Cardiac muscle cell (in vitro differentiated cells and primary cell): ENCODE results near the gene CD96. TPM values are rescaled to one million over a fixed set of nuclear protein-coding genes. Genes with fewer than 3 reads are reported as not detected.

Source experiments
- DNase-seq, 2 donors: peaks; one replicate each; pipeline versions ENCODE4 v3.0.0 to v3.0.0-alpha.2; 2010 to 2017; ENCODE audit warnings: low read depth in 1 of 2, low spot score in 1 of 2
- H3K27ac ChIP-seq: fragments of 200-600 bp; sonication (generic); 2 replicates; pipeline ENCODE4 v1.5.1; 2016
- H3K27me3 ChIP-seq: fragments of 200-600 bp; sonication (generic); 2 replicates; pipeline ENCODE4 v1.6.0; 2016; ENCODE audit warnings: control low read depth
- H3K36me3 ChIP-seq: fragments of 200-600 bp; sonication (generic); 2 replicates; pipeline ENCODE4 v1.5.1; 2016; ENCODE audit warnings: control low read depth
- H3K4me1 ChIP-seq: fragments of 200-600 bp; sonication (generic); 2 replicates; pipeline ENCODE4 v1.8.1; 2017; ENCODE audit warnings: low read depth, mild to moderate bottlenecking, mixed run types
- H3K4me3 ChIP-seq: fragments of 200-600 bp; sonication (generic); 2 replicates; pipeline ENCODE4 v1.5.1; 2016; ENCODE audit warnings: mild to moderate bottlenecking
- H3K9me3 ChIP-seq: fragments of 200-600 bp; sonication (generic); 2 replicates; pipeline ENCODE4 v1.5.1; 2017; ENCODE audit warnings: low read depth, mild to moderate bottlenecking, control low read depth
- CTCF ChIP-seq: IDR thresholded peaks from 2 replicates; pipeline ENCODE4 v1.5.1; 2012; ENCODE audit warnings: low read depth, mild to moderate bottlenecking, low read length
- polyA plus RNA-seq: library from polyadenylated mRNA; unstranded; fragments of >200 nt; fragmentation: Nextera tagmentation; extraction: Ambion mirVana; gene quantifications from 2 replicates; pipeline ENCODE4 v1.2.1, GENCODE V29; 2016
- total RNA-seq: library from RNA; depleted of rRNA; stranded (reverse); fragments of >200 nt; gene quantifications from 2 replicates; pipeline ENCODE4 v1.2.3, GENCODE V29; 2016

Gene CD96
- total and polyA plus RNA-seq, 2 experiments from 2014 or later = not detected

- no peaks in the 10 kb centered on the region for H3K27me3 ChIP-seq
- no peak overlapping the region for H3K4me3 ChIP-seq
- H3K36me3 ChIP-seq = no peaks in the 10 kb centered on the region
- no peak for TF ChIP-seq CTCF
- H3K4me1 ChIP-seq = no peaks in the 10 kb centered on the region
- no peak overlapping the region for H3K27ac ChIP-seq
- no peaks in the 10 kb centered on the region for H3K9me3 ChIP-seq
- no peak for DNase-seq
Observed at GRCh38 chr3:111613294-111613693, 71.3 kb downstream of the CD96 start.

- DNase-seq = no peak
Observed at GRCh38 chr3:111615880-111616279, 73.9 kb downstream of the CD96 start.

GRCh38 chr3:111616417-111617105, 74.6 kb downstream of the CD96 start:
- no peak for TF ChIP-seq CTCF
- Histone ChIP-seq H3K27ac (no peak overlapping the region), H3K9me3 (no peaks in the 10 kb centered on the region), H3K4me3 (no peak overlapping the region), H3K27me3 (no peaks in the 10 kb centered on the region), H3K36me3 (no peaks in the 10 kb centered on the region), H3K4me1 (no peaks in the 10 kb centered on the region)
- peak in 1 of 2 donors; percentile 4 for DNase-seq

More at GRCh38 chr3:111615880-111616279, 73.9 kb downstream of the CD96 start:
- H3K4me1 ChIP-seq = no peaks in the 10 kb centered on the region
- H3K27ac ChIP-seq = no peak overlapping the region
- H3K36me3 ChIP-seq = no peaks in the 10 kb centered on the region
- no peaks in the 10 kb centered on the region for H3K27me3 ChIP-seq
- H3K4me3 ChIP-seq = no peak overlapping the region
- no peak for TF ChIP-seq CTCF
- H3K9me3 ChIP-seq = no peaks in the 10 kb centered on the region

- Histone ChIP-seq H3K27me3 (no peaks in the 10 kb centered on the region), H3K27ac (no peak overlapping the region), H3K9me3 (no peaks in the 10 kb centered on the region), H3K4me3 (no peak overlapping the region), H3K36me3 (no peaks in the 10 kb centered on the region), H3K4me1 (no peaks in the 10 kb centered on the region)
- no peak for TF ChIP-seq CTCF
- DNase-seq = no peak
Observed at GRCh38 chr3:111617406-111617805, 75.4 kb downstream of the CD96 start.

- no peaks in the 10 kb centered on the region for H3K4me1 ChIP-seq
- no peak for DNase-seq
- no peak overlapping the region for H3K4me3 ChIP-seq
- H3K27ac ChIP-seq = no peak overlapping the region
- no peaks in the 10 kb centered on the region for H3K9me3 ChIP-seq
- no peaks in the 10 kb centered on the region for H3K27me3 ChIP-seq
- TF ChIP-seq CTCF = no peak
- H3K36me3 ChIP-seq = no peaks in the 10 kb centered on the region
Observed at GRCh38 chr3:111617912-111618601, 76.1 kb downstream of the CD96 start.
